ENCODE measurements around the gene TMA16. TPM values are rescaled to one million over a fixed set of nuclear protein-coding genes. Genes with fewer than 3 reads are reported as not detected.

Gene TMA16
- total and polyA plus RNA-seq, 2 of the 13 experiments (the other 11 are each of a cell fraction or from before 2014, with no cell fraction given): 8.1 to 52.5 TPM

GRCh38 chr4:163474027-163474426, 20.5 kb upstream of the TMA16 start:
- in situ Hi-C loops (cut with HindIII; ENCODE audit: extremely low pct_ligation_motif_present, low pct_unique_long_range_greater_than_20kb) (no loop called here), intact Hi-C loops (cut with micrococcal nuclease; ENCODE audit: unreplicated experiment) (no loop called here)
- Histone ChIP-seq H3K27ac (ENCODE audit: extremely low read length, insufficient read depth, low read length) (no peak overlapping the region), H2AFZ (ENCODE audit: low read length) (no peak overlapping the region), H3K79me2 (ENCODE audit: insufficient read depth, low read length) (no peaks in the 10 kb centered on the region), H3K27me3 (ENCODE audit: control insufficient read depth in 1 of 2, insufficient read depth in 2 of 2, low read length in 2 of 2) (no peaks in the 10 kb centered on the region; a peak in 2 of 5 replicates), H3K4me3 (replicated peaks in 1 of 3; ENCODE audit: insufficient read depth in 1 of 3, low read depth in 2 of 3, low read length in 3 of 3) (no peak overlapping the region), H3K9me3 (ENCODE audit: low read length) (no peaks in the 10 kb centered on the region), H3K9ac (ENCODE audit: insufficient read depth, low read depth, low read length) (no peak overlapping the region), H3K4me2 (ENCODE audit: low read depth, low read length) (no peak overlapping the region), H3K36me3 (replicated peaks in 1 of 2; ENCODE audit: control insufficient read depth in 1 of 2, insufficient read depth in 2 of 2, low read length in 2 of 2) (no peaks in the 10 kb centered on the region), H3K4me1 (ENCODE audit: insufficient read depth, low read length) (no peaks in the 10 kb centered on the region), H4K20me1 (ENCODE audit: insufficient read depth, low read length) (no peaks in the 10 kb centered on the region)
- BruUV-seq (replicated peaks): no TSS peak
- 67% methylated on average over 3 of the region's 3 CpGs for WGBS (ENCODE audit: low lambda C conversion rate)
- DNase-seq (ENCODE audit: low spot score) (no peak), ATAC-seq (no peak), FAIRE-seq (no peak)
- CTCF ChIA-PET (ENCODE audit: low intra/inter-chr PET ratio, low total read pairs): no interaction called here
- POLR2A ChIA-PET: no interaction called here
- TF ChIP-seq RBAK (CRISPR knock-in tag; IDR thresholded peaks at IDR 0.05): no peak
- TF ChIP-seq LBX2 (CRISPR knock-in tag; IDR thresholded peaks at IDR 0.05; ENCODE audit: borderline replicate concordance): no peak
- TF ChIP-seq ZNF710 (CRISPR knock-in tag; IDR thresholded peaks at IDR 0.05; ENCODE audit: borderline replicate concordance): no peak
- no peak for TF ChIP-seq SRSF4 (IDR thresholded peaks at IDR 0.05; ENCODE audit: low read depth, low read length, poor library complexity, severe bottlenecking)
- TF ChIP-seq ZNF263 (CRISPR knock-in tag; IDR thresholded peaks at IDR 0.05): no peak
- TF ChIP-seq ZNF609 (CRISPR knock-in tag; IDR thresholded peaks at IDR 0.05; ENCODE audit: borderline replicate concordance): no peak
- no peak for TF ChIP-seq CENPT (CRISPR knock-in tag; IDR thresholded peaks at IDR 0.05; ENCODE audit: low read depth)
- no peak for TF ChIP-seq ZNF841 (CRISPR knock-in tag; IDR thresholded peaks at IDR 0.05; ENCODE audit: borderline replicate concordance)
- TF ChIP-seq ZNF281 (CRISPR knock-in tag; IDR thresholded peaks at IDR 0.05; ENCODE audit: borderline replicate concordance): no peak
- TF ChIP-seq ZNF780A (CRISPR knock-in tag; IDR thresholded peaks at IDR 0.05): no peak
- TF ChIP-seq ZNF749 (CRISPR knock-in tag; IDR thresholded peaks at IDR 0.05; ENCODE audit: borderline replicate concordance): no peak
- no peak for TF ChIP-seq SMC3 (IDR thresholded peaks at IDR 0.05; ENCODE audit: low read length)
- no peak for TF ChIP-seq ZNF672 (CRISPR knock-in tag; IDR thresholded peaks at IDR 0.05)
- no peak for TF ChIP-seq ATF4 (CRISPR knock-in tag; IDR thresholded peaks at IDR 0.05)

Data from HepG2 (cell line).